ENCODE measurements around the gene CST9. TPM values are rescaled to one million over a fixed set of nuclear protein-coding genes. Genes with fewer than 3 reads are reported as not detected.

The CST9 gene
- total RNA-seq, 1 experiment from 2014 or later: not detected

- Histone ChIP-seq H3K9me2 (ENCODE audit: insufficient read depth) (no peaks in the 10 kb centered on the region), H3K9me3 (ENCODE audit: control insufficient read depth in 1 of 2, insufficient read depth in 1 of 2, low read depth in 1 of 2, low read length in 2 of 2) (no peaks in the 10 kb centered on the region), H3K4me3 (replicated peaks in 1 of 2; ENCODE audit: low read depth in 1 of 2, low read length in 2 of 2) (no peak overlapping the region), H3K27ac (ENCODE audit: low read depth, low read length) (no peak overlapping the region), H4K20me1 (ENCODE audit: insufficient read depth) (no peaks in the 10 kb centered on the region), H3K36me3 (ENCODE audit: control insufficient read depth in 1 of 2, insufficient read depth in 2 of 2, low read length in 2 of 2) (no peaks in the 10 kb centered on the region), H2AFZ (ENCODE audit: low read depth, low read length, poor library complexity, severe bottlenecking) (no peak overlapping the region), H3K4me2 (ENCODE audit: low read length) (no peak overlapping the region), H3K79me2 (ENCODE audit: insufficient read depth, low read length) (no peaks in the 10 kb centered on the region), H3K4me1 (ENCODE audit: control insufficient read depth in 1 of 2, insufficient read depth in 2 of 2, low read length in 2 of 2) (peaks cover 16 to 17% of the 10 kb centered on the region in 2 experiments), H3K9ac (ENCODE audit: low read length) (no peak overlapping the region), H3K27me3 (ENCODE audit: insufficient read depth, low read length) (no peaks in the 10 kb centered on the region)
- DNase-seq (ENCODE audit: low read depth, low spot score) (no peak), ATAC-seq (no peak)
- CTCF ChIA-PET: no interaction called here
- BruUV-seq (replicated peaks): no TSS peak
- intact Hi-C loops (cut with micrococcal nuclease): no loop called here
- RAD21 ChIA-PET (ENCODE audit: low non-redundant PET in 1 of 2, low total read pairs in 2 of 2, uncharacterized antibody in 2 of 2, unreplicated experiment in 2 of 2): no interaction called here
- TF ChIP-seq RAD21 (IDR thresholded peaks at IDR 0.05; ENCODE audit: low read depth): no peak
- TF ChIP-seq, protein P1, sequence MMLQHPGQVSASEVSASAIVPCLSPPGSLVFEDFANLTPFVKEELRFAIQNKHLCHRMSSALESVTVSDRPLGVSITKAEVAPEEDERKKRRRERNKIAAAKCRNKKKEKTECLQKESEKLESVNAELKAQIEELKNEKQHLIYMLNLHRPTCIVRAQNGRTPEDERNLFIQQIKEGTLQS (IDR thresholded peaks at IDR 0.05): no peak
- no peak for TF ChIP-seq POLR2AphosphoS5 (IDR thresholded peaks at IDR 0.05; ENCODE audit: low read depth, low read length)
- TF ChIP-seq SIN3A (IDR thresholded peaks at IDR 0.05; ENCODE audit: low read depth): no peak
- no peak for TF ChIP-seq MAX (IDR thresholded peaks at IDR 0.05)
- TF ChIP-seq, protein P2, sequence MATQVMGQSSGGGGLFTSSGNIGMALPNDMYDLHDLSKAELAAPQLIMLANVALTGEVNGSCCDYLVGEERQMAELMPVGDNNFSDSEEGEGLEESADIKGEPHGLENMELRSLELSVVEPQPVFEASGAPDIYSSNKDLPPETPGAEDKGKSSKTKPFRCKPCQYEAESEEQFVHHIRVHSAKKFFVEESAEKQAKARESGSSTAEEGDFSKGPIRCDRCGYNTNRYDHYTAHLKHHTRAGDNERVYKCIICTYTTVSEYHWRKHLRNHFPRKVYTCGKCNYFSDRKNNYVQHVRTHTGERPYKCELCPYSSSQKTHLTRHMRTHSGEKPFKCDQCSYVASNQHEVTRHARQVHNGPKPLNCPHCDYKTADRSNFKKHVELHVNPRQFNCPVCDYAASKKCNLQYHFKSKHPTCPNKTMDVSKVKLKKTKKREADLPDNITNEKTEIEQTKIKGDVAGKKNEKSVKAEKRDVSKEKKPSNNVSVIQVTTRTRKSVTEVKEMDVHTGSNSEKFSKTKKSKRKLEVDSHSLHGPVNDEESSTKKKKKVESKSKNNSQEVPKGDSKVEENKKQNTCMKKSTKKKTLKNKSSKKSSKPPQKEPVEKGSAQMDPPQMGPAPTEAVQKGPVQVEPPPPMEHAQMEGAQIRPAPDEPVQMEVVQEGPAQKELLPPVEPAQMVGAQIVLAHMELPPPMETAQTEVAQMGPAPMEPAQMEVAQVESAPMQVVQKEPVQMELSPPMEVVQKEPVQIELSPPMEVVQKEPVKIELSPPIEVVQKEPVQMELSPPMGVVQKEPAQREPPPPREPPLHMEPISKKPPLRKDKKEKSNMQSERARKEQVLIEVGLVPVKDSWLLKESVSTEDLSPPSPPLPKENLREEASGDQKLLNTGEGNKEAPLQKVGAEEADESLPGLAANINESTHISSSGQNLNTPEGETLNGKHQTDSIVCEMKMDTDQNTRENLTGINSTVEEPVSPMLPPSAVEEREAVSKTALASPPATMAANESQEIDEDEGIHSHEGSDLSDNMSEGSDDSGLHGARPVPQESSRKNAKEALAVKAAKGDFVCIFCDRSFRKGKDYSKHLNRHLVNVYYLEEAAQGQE (IDR thresholded peaks at IDR 0.05; ENCODE audit: low read depth): no peak
- no peak for TF ChIP-seq SRF (IDR thresholded peaks at IDR 0.05; ENCODE audit: low read depth)
- POLR2A ChIA-PET: no interaction called here
Observed at GRCh38 chr20:23643659-23644058, 37.9 kb upstream of the CST9 start.

Data from HCT116 (cell line).